Naive thymus-derived CD4-positive, alpha-beta T cell (primary cell): ENCODE results near the gene OTX1. TPM values are rescaled to one million over a fixed set of nuclear protein-coding genes. Genes with fewer than 3 reads are reported as not detected.
A peak's percentile ranks its signal among the peaks of the same experiment; 100 is the strongest.

ENCODE experiments used
- ATAC-seq: fragments of 150-1000 bp; cut with Tn5 transposase; 2 replicates; pipeline ENCODE4 v1.10.0; 2021; ENCODE audit warnings: mild to moderate bottlenecking, moderate library complexity
- CTCF ChIA-PET: fragments of 350-600 bp; sonication (Branson Sonifier 250); formaldehyde crosslinking; loops from one replicate; lab custom pipeline; 2021; ENCODE audit warnings: antibody characterized with exemption; lab: Charles Lee
- POLR2A ChIA-PET: fragments of 350-600 bp; sonication (Branson Sonifier 250); formaldehyde crosslinking; loops from one replicate; lab custom pipeline; 2021; ENCODE audit warnings: antibody characterized with exemption, inconsistent platforms; lab: Charles Lee
- DNase-seq, 9 donors: peaks; one replicate each; pipeline versions ENCODE4 v3.0.0 to v3.0.0-alpha.2; 2020 to 2022; ENCODE audit warnings: mixed read lengths in 1 of 9
- H3K27ac ChIP-seq: one replicate; pipeline ENCODE4 v1.7.0; 2013; ENCODE audit warnings: mild to moderate bottlenecking, low read depth, low read length, moderate library complexity
- H3K27me3 ChIP-seq, 2 donors: one replicate each; pipeline ENCODE4 v1.7.0; 2013; ENCODE audit warnings: low read length in 2 of 2, mild to moderate bottlenecking in 2 of 2, moderate library complexity in 2 of 2; ENCODE audit not compliant: control insufficient read depth in 2 of 2, insufficient read depth in 2 of 2
- H3K36me3 ChIP-seq, 3 experiments: 1 replicate in 2 of 3; 2 replicates in 1 of 3; pipeline ENCODE4 v1.7.0; 2013; ENCODE audit warnings: low read length in 3 of 3, mild to moderate bottlenecking in 3 of 3, moderate library complexity in 1 of 3; ENCODE audit not compliant: insufficient read depth in 3 of 3, control insufficient read depth in 2 of 3
- H3K4me1 ChIP-seq, 2 donors: one replicate each; pipeline ENCODE4 v1.7.0; 2013; ENCODE audit warnings: low read length in 2 of 2, mild to moderate bottlenecking in 2 of 2, moderate library complexity in 1 of 2; ENCODE audit not compliant: control insufficient read depth in 2 of 2, insufficient read depth in 2 of 2
- H3K4me3 ChIP-seq: 2 replicates; pipeline ENCODE4 v1.7.0; 2013; ENCODE audit warnings: mild to moderate bottlenecking, low read length
- H3K9me3 ChIP-seq, 3 experiments: 1 replicate in 2 of 3; 2 replicates in 1 of 3; pipeline ENCODE4 v1.7.0; 2013; ENCODE audit warnings: low read length in 3 of 3; ENCODE audit not compliant: control insufficient read depth in 2 of 3
- H3K27ac Mint-ChIP-seq, 9 donors: one replicate each; pipeline ENCODE4 v1.8.0; 2020 to 2022; ENCODE audit warnings: mixed read lengths in 9 of 9, mild to moderate bottlenecking in 8 of 9, moderate library complexity in 5 of 9, inconsistent platforms in 2 of 9
- H3K27me3 Mint-ChIP-seq, 5 donors: one replicate each; pipeline ENCODE4 v1.8.0; 2021 to 2022; ENCODE audit warnings: mixed read lengths in 5 of 5, mild to moderate bottlenecking in 1 of 5
- H3K36me3 Mint-ChIP-seq, 5 donors: one replicate each; pipeline ENCODE4 v1.8.0; 2020 to 2022; ENCODE audit warnings: mixed read lengths in 5 of 5, mild to moderate bottlenecking in 3 of 5, inconsistent platforms in 1 of 5
- H3K4me1 Mint-ChIP-seq, 7 donors: one replicate each; pipeline ENCODE4 v1.8.0; 2020 to 2022; ENCODE audit warnings: mixed read lengths in 7 of 7, mild to moderate bottlenecking in 3 of 7, inconsistent platforms in 1 of 7
- H3K4me3 Mint-ChIP-seq, 10 donors: one replicate each; pipeline ENCODE4 v1.8.0; 2020 to 2022; ENCODE audit warnings: mild to moderate bottlenecking in 10 of 10, mixed read lengths in 10 of 10, moderate library complexity in 6 of 10, inconsistent platforms in 2 of 10
- H3K9me3 Mint-ChIP-seq, 11 donors: one replicate each; pipeline ENCODE4 v1.8.0; 2020 to 2022; ENCODE audit warnings: mixed read lengths in 11 of 11, mild to moderate bottlenecking in 4 of 11, inconsistent platforms in 1 of 11, moderate library complexity in 1 of 11
- intact Hi-C, 2 donors: fragments of 100-400 bp; cut with micrococcal nuclease; formaldehyde crosslinking; loops; one replicate each; pipeline ENCODE4 v1.15.1; 2023
- polyA plus RNA-seq, 2 donors: library from polyadenylated mRNA; unstranded; fragments of 300-500 nt; fragmentation: Illumina TruSeq; gene quantifications; one replicate each; pipeline ENCODE4 v1.2.3, GENCODE V29; 2021
- total RNA-seq, 6 experiments: library from RNA in 5 of 6; stranded (reverse) in 5 of 6; gene quantifications; 1 replicate in 5 of 6; 2 replicates in 1 of 6; pipeline ENCODE4 v1.2.3 and lab custom pipeline; 2021 to 2026

Gene OTX1
- total and polyA plus RNA-seq, 7 experiments from 2014 or later = not detected

DNA sequence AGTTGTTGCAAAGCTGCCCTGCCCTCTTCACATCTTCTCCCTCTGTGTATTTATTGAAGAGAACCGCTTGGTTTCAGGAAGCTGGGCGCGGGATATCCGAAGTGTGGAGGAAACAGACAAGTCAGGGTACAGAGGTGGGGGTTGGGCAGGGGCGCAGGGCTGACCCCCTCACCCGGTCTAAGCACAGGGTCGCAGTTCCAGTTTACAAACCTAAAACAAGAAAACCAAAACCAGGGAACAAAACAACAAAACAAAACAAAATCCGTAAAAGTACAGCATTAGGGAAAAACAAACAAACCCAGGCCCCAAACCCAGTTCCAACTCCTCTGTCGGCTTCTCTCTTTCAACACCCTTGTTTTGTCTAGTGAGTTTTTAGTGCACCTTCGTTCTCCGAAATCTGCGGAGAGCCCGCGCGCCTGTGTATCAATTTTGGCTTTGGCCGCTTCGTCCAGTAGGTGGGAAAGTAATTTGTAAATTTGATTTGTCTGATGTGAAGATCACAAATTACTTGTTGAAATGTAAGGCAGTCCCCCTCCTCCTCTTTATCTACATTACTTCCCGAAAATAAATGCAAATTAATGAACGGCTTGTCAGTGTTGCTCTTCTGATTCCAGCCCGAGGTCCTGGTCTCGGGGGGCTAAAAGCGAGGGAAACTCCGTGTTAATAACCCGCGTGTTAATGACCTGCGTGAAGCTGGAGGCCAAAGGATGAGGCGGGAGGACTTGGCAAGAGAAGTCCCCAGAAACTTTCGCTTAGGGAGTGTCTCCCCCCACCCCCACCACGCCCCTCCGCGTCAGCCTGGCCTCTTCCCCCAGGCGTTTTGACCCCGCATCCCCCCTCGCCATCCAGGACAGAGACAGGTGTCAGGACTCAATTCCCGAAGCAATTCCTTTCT is 6.9 kb downstream of the OTX1 start:
- CTCF ChIA-PET = no interaction called here
- peak overlapping the region; percentile 37 to 78 (median 68) for H3K4me3 Mint-ChIP-seq
- H3K4me3 ChIP-seq = no peak overlapping the region
- intact Hi-C loops = loop anchor here in 1 of 2 donors (10.0 kb wide), 2 partner anchors 253 to 367 kb away; no protein-coding TSS in a partner anchor
- DNase-seq (no peak), ATAC-seq (no peak)
- peaks cover 75 to 93% (median 82%) of the 10 kb centered on the region in 5 donors for H3K27me3 Mint-ChIP-seq
- H3K9me3 Mint-ChIP-seq = peaks cover 0 to 22% (median 8%) of the 10 kb centered on the region in 11 donors
- H3K27ac ChIP-seq = no peak overlapping the region
- peaks cover 27 to 68% (median 58%) of the 10 kb centered on the region in 7 donors for H3K4me1 Mint-ChIP-seq
- H3K36me3 ChIP-seq = no peaks in the 10 kb centered on the region
- no peaks in the 10 kb centered on the region for H3K9me3 ChIP-seq
- H3K4me1 ChIP-seq = peaks cover 0 to 28% of the 10 kb centered on the region in 2 donors
- POLR2A ChIA-PET = no interaction called here
- H3K27me3 ChIP-seq = peaks cover 4 to 27% of the 10 kb centered on the region in 2 donors
- peaks cover 0 to 11% (median 0%) of the 10 kb centered on the region in 5 donors for H3K36me3 Mint-ChIP-seq
- peak overlapping the region in 1 of 9 donors; percentile 59 for H3K27ac Mint-ChIP-seq

DNA sequence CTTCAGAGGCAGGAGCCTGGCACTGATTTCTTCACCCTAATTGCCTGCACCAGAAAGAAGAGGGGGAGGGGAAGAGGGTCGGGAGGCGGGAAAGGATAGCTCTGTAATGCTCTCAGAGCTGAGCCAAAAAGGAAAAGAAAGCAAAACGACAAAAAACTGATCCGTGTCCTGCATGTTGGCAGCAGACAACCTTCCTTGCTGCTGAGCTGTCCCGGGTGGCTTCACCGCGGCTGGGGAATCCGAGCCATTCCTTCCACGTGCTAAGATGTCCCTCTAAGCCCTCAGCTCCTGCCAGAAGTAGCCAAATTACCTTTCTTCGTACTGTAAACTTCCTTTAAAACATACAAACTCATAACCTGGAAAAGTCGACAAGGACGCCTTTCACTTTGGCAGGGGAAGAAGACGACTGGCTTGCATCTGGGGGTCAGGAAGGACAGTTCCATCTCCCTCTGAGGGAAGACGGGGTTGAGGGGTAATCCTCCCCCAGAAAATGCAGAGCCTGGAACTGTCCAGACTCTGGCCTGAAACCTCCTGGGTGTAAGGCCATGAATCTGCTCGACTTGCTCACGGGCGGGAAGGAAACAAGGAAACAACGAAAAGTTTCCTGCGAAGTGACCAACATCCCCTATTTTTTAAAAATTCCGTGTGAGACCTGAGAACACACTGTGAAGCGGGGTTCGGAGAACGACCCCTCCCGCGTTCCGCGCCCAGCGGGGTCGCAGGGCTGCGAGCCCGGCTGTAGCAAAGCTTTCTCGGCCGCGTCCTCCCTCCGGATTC is 7.7 kb downstream of the OTX1 start:
- POLR2A ChIA-PET = no interaction called here

DNA sequence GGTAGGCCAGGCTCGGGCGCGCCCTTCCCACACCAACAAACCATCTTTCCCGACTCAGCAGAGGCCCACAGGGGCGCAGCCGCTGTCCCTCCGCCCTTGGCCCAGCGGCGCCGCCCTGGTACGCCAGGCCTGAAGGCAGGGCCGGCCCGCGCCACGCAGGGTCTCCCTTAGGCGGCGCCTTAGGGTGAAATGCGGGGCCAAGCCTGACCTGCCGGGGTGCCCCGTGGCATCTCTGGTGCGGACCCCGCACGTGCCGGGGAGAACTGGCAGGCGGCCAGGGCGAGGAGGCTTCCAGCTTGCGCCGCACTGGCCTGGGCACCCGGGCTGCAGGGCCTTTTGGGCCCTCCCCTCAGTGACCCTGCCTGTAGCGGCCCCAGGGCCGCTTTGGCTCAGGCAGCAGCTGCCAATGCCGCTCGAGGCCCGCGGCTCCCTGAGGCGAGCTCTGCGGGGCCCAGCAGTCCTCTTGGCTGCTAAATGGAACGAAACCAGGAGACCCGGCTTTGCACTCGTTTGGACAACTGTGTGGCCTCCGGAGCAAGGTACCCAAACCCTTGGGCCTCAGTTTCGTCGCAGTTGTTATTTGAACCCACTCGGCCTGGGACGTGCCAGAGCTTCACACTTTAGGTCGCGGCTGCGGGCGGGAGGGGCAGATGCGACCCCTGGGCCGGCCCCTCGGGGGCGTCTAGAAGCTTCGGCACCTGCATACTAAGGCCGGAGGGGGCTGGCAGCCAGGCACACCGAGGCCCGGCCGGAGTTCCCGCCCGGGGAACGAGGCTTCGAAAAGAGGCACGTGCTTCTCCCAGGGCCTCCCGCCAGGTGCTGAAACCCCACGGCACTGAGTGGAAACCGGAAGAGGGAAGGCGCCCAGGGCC is 8.5 kb downstream of the OTX1 start:
- Histone ChIP-seq H3K27ac (no peak overlapping the region), H3K27me3 (peaks cover 4 to 17% of the 10 kb centered on the region in 2 donors), H3K9me3 (no peaks in the 10 kb centered on the region), H3K4me3 (no peak overlapping the region), H3K36me3 (no peaks in the 10 kb centered on the region), H3K4me1 (peaks cover 0 to 17% of the 10 kb centered on the region in 2 donors)
- POLR2A ChIA-PET = no interaction called here
- DNase-seq (peak in 2 of 9 donors; percentile 11 to 29), ATAC-seq (no peak)
- Mint-ChIP-seq H3K9me3 (peaks cover 0 to 28% (median 8%) of the 10 kb centered on the region in 11 donors), H3K27ac (no peak overlapping the region), H3K4me1 (peaks cover 26 to 53% (median 47%) of the 10 kb centered on the region in 7 donors), H3K27me3 (peaks cover 77 to 88% (median 84%) of the 10 kb centered on the region in 5 donors), H3K36me3 (peaks cover 0 to 11% (median 0%) of the 10 kb centered on the region in 5 donors), H3K4me3 (peak overlapping the region in 8 of 10 donors; percentile 37 to 78 (median 71))
- CTCF ChIA-PET = no interaction called here
- intact Hi-C loops = loop anchor here in 1 of 2 donors (1.0 to 10.0 kb wide), 3 partner anchors 11 to 366 kb away; no protein-coding TSS in a partner anchor

More for the DNA sequence above, 7.7 kb downstream of the OTX1 start:
- H3K27me3 ChIP-seq = peaks cover 4 to 19% of the 10 kb centered on the region in 2 donors
- intact Hi-C loops = loop anchor here in 1 of 2 donors (10.0 kb wide), 2 partner anchors 254 to 366 kb away; no protein-coding TSS in a partner anchor
- H3K9me3 Mint-ChIP-seq = peaks cover 0 to 28% (median 8%) of the 10 kb centered on the region in 11 donors
- CTCF ChIA-PET = no interaction called here
- peak overlapping the region in 2 of 9 donors; percentile 6 to 58 for H3K27ac Mint-ChIP-seq
- peak overlapping the region; percentile 37 to 78 (median 70) for H3K4me3 Mint-ChIP-seq
- peaks cover 0 to 26% of the 10 kb centered on the region in 2 donors for H3K4me1 ChIP-seq
- no peak overlapping the region for H3K27ac ChIP-seq
- peaks cover 0 to 11% (median 0%) of the 10 kb centered on the region in 5 donors for H3K36me3 Mint-ChIP-seq
- no peak for DNase-seq
- no peak for ATAC-seq
- H3K9me3 ChIP-seq = no peaks in the 10 kb centered on the region
- peaks cover 77 to 90% (median 81%) of the 10 kb centered on the region in 5 donors for H3K27me3 Mint-ChIP-seq
- H3K4me3 ChIP-seq = no peak overlapping the region
- no peaks in the 10 kb centered on the region for H3K36me3 ChIP-seq
- H3K4me1 Mint-ChIP-seq = peaks cover 27 to 61% (median 53%) of the 10 kb centered on the region in 7 donors

DNA sequence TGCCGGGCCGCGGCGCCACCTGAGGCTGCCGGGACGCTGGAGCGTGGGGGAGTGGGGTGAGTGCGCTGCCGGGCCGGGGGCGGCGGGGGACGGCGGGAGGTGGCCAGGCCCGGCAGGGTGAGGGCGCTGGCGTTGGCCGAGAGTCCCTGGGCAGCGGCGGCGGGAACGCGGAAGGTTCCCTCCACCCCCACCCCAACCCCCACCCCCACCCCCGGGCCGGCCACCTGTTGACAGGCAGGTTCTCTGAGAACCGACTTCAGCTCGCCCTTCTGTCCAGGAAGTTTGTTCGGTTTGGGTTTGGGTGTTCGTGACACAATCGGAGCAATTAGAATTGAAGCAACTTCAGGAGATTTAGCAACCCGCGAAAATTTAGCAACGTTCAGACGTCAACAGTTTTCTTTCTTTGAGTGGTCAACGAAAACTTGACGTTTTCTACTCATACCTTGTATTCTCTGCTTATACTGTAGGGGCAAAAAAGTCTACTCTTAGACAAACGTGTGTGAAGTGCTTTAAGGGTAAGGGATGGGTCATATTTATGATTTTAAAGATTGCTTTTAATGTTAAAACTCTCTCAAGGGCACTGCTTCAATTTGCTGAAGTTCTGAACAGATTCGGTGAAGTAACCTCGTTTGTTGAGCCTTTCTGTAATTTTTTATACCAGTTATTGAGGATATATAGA is 9.3 kb downstream of the OTX1 start:
- DNase-seq (no peak), ATAC-seq (peak; percentile 24)
- peaks cover 0 to 11% of the 10 kb centered on the region in 2 donors for H3K27me3 ChIP-seq
- intact Hi-C loops = loop anchor here in 1 of 2 donors (1.0 to 10.0 kb wide), 3 partner anchors 12 to 365 kb away; no protein-coding TSS in a partner anchor
- H3K9me3 ChIP-seq = no peaks in the 10 kb centered on the region
- H3K4me1 ChIP-seq = peaks cover 0 to 16% of the 10 kb centered on the region in 2 donors
- H3K27me3 Mint-ChIP-seq = peaks cover 73 to 86% (median 82%) of the 10 kb centered on the region in 5 donors
- ChIA-PET CTCF (no interaction called here), POLR2A (no interaction called here)
- peaks cover 0 to 11% (median 0%) of the 10 kb centered on the region in 5 donors for H3K36me3 Mint-ChIP-seq
- no peak overlapping the region for H3K4me3 ChIP-seq
- peak overlapping the region in 1 of 9 donors; percentile 34 for H3K27ac Mint-ChIP-seq
- peaks cover 21 to 45% (median 39%) of the 10 kb centered on the region in 7 donors for H3K4me1 Mint-ChIP-seq
- peaks cover 0 to 28% (median 8%) of the 10 kb centered on the region in 11 donors for H3K9me3 Mint-ChIP-seq
- no peaks in the 10 kb centered on the region for H3K36me3 ChIP-seq
- peak overlapping the region in 9 of 10 donors; percentile 56 to 77 (median 70) for H3K4me3 Mint-ChIP-seq
- H3K27ac ChIP-seq = no peak overlapping the region

DNA sequence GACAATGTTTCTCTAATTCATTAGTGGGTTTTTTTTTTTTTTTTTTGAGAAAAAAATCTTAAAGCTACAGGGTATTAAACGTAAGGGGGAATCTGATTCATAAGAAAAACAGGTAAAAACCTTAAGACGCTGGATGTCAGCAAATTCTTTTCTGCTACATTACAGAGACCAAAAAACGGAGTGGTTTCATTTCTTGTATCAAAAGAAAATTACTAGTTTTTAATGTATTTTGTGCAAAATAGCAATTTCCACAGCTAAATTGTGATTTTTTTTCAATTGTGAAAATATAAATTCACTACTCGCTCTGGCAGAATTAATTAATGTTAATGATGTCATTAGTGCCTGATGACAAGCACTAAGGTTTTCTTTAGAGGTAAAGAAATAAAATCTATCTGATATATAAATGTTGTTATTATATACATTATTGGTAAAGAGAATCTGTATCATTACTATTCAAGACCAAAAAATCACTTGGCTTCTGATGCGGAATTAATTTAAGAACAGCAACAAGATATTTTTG is 9.9 kb downstream of the OTX1 start:
- CTCF ChIA-PET = no interaction called here
- H3K4me3 Mint-ChIP-seq = peak overlapping the region in 5 of 10 donors; percentile 64 to 77 (median 71)

More for the DNA sequence above, 9.9 kb downstream of the OTX1 start:
- ATAC-seq (no peak), DNase-seq (no peak)
- peaks cover 0 to 28% (median 8%) of the 10 kb centered on the region in 11 donors for H3K9me3 Mint-ChIP-seq
- H3K4me3 ChIP-seq = no peak overlapping the region
- H3K27ac ChIP-seq = no peak overlapping the region
- H3K4me1 Mint-ChIP-seq = peaks cover 20 to 40% (median 37%) of the 10 kb centered on the region in 7 donors
- peaks cover 0 to 9% of the 10 kb centered on the region in 2 donors for H3K27me3 ChIP-seq
- peaks cover 0 to 11% (median 0%) of the 10 kb centered on the region in 5 donors for H3K36me3 Mint-ChIP-seq
- intact Hi-C loops = no loop called here
- H3K36me3 ChIP-seq = no peaks in the 10 kb centered on the region
- POLR2A ChIA-PET = no interaction called here
- H3K4me1 ChIP-seq = peaks cover 0 to 16% of the 10 kb centered on the region in 2 donors
- H3K27me3 Mint-ChIP-seq = peaks cover 72 to 80% (median 78%) of the 10 kb centered on the region in 5 donors
- no peak overlapping the region for H3K27ac Mint-ChIP-seq
- H3K9me3 ChIP-seq = no peaks in the 10 kb centered on the region
